ENCODE data around the gene IKZF1. TPM values are rescaled to one million over a fixed set of nuclear protein-coding genes. Genes with fewer than 3 reads are reported as not detected.

IKZF1 gene
- total RNA-seq, 1 donor from 2014 or later = 0.33 TPM

DNA sequence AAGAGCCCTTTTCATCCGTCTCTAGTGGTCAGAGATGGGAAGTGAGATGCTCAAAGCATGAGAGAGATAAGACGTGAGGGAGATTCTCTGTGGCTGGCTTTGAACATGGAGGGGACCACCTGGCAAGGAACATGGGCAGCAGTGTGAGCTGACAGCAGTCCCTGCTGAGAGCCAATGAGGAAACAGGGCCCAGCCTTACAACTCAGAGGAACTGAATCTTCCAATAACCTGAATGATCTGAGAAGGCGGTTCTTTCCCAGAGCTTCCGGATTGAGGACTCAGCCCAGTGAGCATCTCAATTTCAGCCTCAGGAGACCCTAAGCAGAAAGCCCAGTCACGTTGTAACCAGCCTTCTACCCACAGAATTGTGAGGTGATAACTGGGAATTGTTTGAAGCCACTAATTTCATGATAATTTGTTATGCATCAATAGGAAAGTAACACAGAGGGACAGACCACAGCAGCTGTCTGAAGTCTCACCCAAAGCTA, 33.9 kb upstream of the IKZF1 start:
- no peak overlapping the region for H3K4me3 ChIP-seq (ENCODE audit: low read depth, low read length)
- DNase-seq (ENCODE audit: low read depth) = no peak
- TF ChIP-seq CTCF (IDR thresholded peaks at IDR 0.05; ENCODE audit: insufficient read depth, low read length, poor library complexity, severe bottlenecking) = no peak
- H3K36me3 ChIP-seq (ENCODE audit: control insufficient read depth, insufficient read depth, low read length) = no peaks in the 10 kb centered on the region
- no peaks in the 10 kb centered on the region for H3K27me3 ChIP-seq (ENCODE audit: control insufficient read depth, insufficient read depth, low read length)

GRCh38 chr7:50272808-50273207, 31.7 kb upstream of the IKZF1 start:
- Histone ChIP-seq H3K36me3 (ENCODE audit: control insufficient read depth, insufficient read depth, low read length) (no peaks in the 10 kb centered on the region), H3K27me3 (ENCODE audit: control insufficient read depth, insufficient read depth, low read length) (no peaks in the 10 kb centered on the region), H3K4me3 (ENCODE audit: low read depth, low read length) (no peak overlapping the region)
- TF ChIP-seq CTCF (IDR thresholded peaks at IDR 0.05; ENCODE audit: insufficient read depth, low read length, poor library complexity, severe bottlenecking) = no peak
- DNase-seq (ENCODE audit: low read depth) = no peak

DNA sequence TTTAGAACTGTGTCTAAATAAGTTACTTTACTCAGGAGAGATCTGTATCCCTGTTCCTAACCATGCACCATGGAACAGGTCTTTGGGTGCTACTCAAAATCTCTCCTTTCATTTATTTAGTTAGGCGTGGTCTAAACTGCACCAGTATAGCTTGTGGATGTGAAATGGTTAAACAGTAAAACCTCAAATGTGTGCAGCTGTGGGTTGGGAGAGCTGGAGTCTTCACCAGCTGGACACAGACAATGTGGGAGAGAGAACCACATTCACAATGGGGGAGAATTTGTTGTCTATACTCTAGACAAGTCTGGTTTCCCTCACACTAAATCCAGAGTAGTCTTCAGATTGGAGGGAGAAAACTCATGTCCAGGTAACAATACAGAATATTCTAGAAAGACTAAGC, 31.2 kb upstream of the IKZF1 start:
- no peaks in the 10 kb centered on the region for H3K27me3 ChIP-seq (ENCODE audit: control insufficient read depth, insufficient read depth, low read length)
- no peak for TF ChIP-seq CTCF (IDR thresholded peaks at IDR 0.05; ENCODE audit: insufficient read depth, low read length, poor library complexity, severe bottlenecking)
- H3K36me3 ChIP-seq (ENCODE audit: control insufficient read depth, insufficient read depth, low read length) = no peaks in the 10 kb centered on the region
- no peak for DNase-seq (ENCODE audit: low read depth)
- H3K4me3 ChIP-seq (ENCODE audit: low read depth, low read length) = no peak overlapping the region

GRCh38 chr7:50273870-50274269, 30.6 kb upstream of the IKZF1 start:
- Histone ChIP-seq H3K36me3 (ENCODE audit: control insufficient read depth, insufficient read depth, low read length) (no peaks in the 10 kb centered on the region), H3K4me3 (ENCODE audit: low read depth, low read length) (no peak overlapping the region), H3K27me3 (ENCODE audit: control insufficient read depth, insufficient read depth, low read length) (no peaks in the 10 kb centered on the region)
- DNase-seq (ENCODE audit: low read depth) = no peak
- no peak for TF ChIP-seq CTCF (IDR thresholded peaks at IDR 0.05; ENCODE audit: insufficient read depth, low read length, poor library complexity, severe bottlenecking)

DNA sequence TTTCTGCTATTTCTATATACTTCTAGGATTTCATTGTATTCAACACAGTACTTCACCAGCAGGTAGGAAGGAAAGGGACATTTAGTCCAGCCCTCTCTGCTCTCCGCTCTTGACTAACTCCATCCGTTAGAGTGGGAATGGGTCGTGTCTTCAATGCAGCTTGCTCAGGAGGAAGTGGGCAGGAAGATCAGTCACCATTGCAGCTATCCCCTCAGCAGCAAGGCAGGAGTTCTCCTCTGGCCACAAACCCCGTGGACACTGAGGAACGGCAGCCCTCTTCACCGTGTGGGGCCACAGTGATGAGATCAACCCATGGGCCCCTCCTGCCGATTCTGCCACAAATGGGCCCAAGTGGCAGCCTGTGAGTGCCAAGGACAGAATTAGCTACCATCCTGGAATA, 30.2 kb upstream of the IKZF1 start:
- TF ChIP-seq CTCF (IDR thresholded peaks at IDR 0.05; ENCODE audit: insufficient read depth, low read length, poor library complexity, severe bottlenecking) = no peak
- DNase-seq (ENCODE audit: low read depth) = no peak
- H3K36me3 ChIP-seq (ENCODE audit: control insufficient read depth, insufficient read depth, low read length) = no peaks in the 10 kb centered on the region
- no peaks in the 10 kb centered on the region for H3K27me3 ChIP-seq (ENCODE audit: control insufficient read depth, insufficient read depth, low read length)
- H3K4me3 ChIP-seq (ENCODE audit: low read depth, low read length) = no peak overlapping the region

- no peaks in the 10 kb centered on the region for H3K27me3 ChIP-seq (ENCODE audit: control insufficient read depth, insufficient read depth, low read length)
- DNase-seq (ENCODE audit: low read depth) = no peak
Measured at GRCh38 chr7:50275430-50275829, 29.1 kb upstream of the IKZF1 start.

More at GRCh38 chr7:50275430-50275829, 29.1 kb upstream of the IKZF1 start:
- H3K4me3 ChIP-seq (ENCODE audit: low read depth, low read length) = no peak overlapping the region
- no peak for TF ChIP-seq CTCF (IDR thresholded peaks at IDR 0.05; ENCODE audit: insufficient read depth, low read length, poor library complexity, severe bottlenecking)
- H3K36me3 ChIP-seq (ENCODE audit: control insufficient read depth, insufficient read depth, low read length) = no peaks in the 10 kb centered on the region

Data from kidney epithelial cell (primary cell).